AG04450 (cell line): ENCODE measurements around the gene UMODL1. TPM values are rescaled to one million over a fixed set of nuclear protein-coding genes. Genes with fewer than 3 reads are reported as not detected.

Experiments used
- CTCF ChIA-PET: fragments of 300-600, 350-600 bp; formaldehyde crosslinking; extraction: SDS; loops from one replicate; lab custom pipeline; 2022; ENCODE audit warnings: antibody characterized with exemption, inconsistent platforms; lab: Charles Lee
- POLR2A ChIA-PET: fragments of 350-600 bp; formaldehyde crosslinking; extraction: SDS; loops from one replicate; lab custom pipeline; 2021; ENCODE audit warnings: antibody characterized with exemption, inconsistent platforms; lab: Yijun Ruan, JAX
- DNase-seq: peaks from one replicate; pipeline ENCODE4 v3.0.0-alpha.2; 2011; ENCODE audit warnings: low read depth, low spot score
- H3K27ac ChIP-seq: one replicate; pipeline ENCODE4 v1.5.1; 2012; ENCODE audit warnings: low read depth, low read length, control low read depth
- H3K27me3 ChIP-seq: one replicate; pipeline ENCODE4 v1.6.0; 2012; ENCODE audit warnings: low read length; ENCODE audit not compliant: control insufficient read depth, insufficient read depth
- H3K4me3 ChIP-seq: 2 replicates; pipeline ENCODE4 v1.5.1; 2011; ENCODE audit warnings: mild to moderate bottlenecking, low read depth, low read length, control low read depth
- H3K9me3 ChIP-seq: 2 replicates; pipeline ENCODE4 v1.5.1; 2012; ENCODE audit warnings: low read length; ENCODE audit not compliant: control insufficient read depth, insufficient read depth
- polyA plus RNA-seq: library from polyadenylated mRNA; depleted of rRNA; stranded (reverse); fragments of >200 nt; gene quantifications from 2 replicates; pipeline ENCODE4 v1.2.3, GENCODE V29; 2011
- TF ChIP-seq, protein P1 (sequence below): IDR thresholded peaks from 2 replicates; pipeline ENCODE4 v1.5.1; 2011; ENCODE audit warnings: low read depth, low read length, control low read depth, inconsistent platforms

UMODL1 gene
- polyA plus RNA-seq, 1 experiment, result 0.09 TPM

DNA sequence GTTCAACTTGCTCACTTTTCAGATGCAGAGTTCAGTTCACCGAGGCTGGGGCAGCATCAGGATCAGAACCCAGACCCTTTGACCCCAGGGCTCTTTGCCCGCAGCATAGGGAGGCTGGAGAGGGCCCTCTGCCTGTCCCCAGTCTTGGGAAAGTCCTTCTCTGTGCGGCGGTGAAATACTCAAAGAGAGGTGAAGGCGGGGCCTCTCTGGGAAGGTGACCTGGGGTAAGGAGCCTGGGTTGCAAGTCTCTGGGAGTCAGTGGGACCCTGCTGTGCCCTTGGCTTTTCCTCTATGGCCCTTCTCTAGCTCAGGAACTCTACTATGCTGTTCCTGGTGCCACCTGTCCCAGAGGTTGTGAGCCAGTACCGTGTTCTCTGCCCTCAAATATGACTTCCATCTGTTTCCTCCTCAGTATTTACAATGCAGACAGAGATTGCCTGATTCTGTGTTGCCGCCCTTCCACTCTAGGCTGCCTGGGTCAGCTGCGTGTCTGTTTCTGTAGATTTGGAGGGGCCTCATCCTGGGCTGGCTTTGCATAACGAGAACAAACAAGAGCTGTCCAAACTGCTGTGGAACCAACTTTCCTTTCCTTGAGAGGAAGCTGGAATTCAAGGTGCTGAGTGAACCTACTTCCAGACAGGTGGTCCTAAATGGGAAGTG lies 42.2 kb upstream of the UMODL1 start:
- no peak for DNase-seq
- H3K27me3 ChIP-seq, result no peaks in the 10 kb centered on the region
- CTCF ChIA-PET, result no interaction called here
- no peak overlapping the region for H3K4me3 ChIP-seq
- no peaks in the 10 kb centered on the region; the same call in 1 of the 2 replicates for H3K9me3 ChIP-seq
- H3K27ac ChIP-seq, result no peak overlapping the region
- TF ChIP-seq, protein P1, sequence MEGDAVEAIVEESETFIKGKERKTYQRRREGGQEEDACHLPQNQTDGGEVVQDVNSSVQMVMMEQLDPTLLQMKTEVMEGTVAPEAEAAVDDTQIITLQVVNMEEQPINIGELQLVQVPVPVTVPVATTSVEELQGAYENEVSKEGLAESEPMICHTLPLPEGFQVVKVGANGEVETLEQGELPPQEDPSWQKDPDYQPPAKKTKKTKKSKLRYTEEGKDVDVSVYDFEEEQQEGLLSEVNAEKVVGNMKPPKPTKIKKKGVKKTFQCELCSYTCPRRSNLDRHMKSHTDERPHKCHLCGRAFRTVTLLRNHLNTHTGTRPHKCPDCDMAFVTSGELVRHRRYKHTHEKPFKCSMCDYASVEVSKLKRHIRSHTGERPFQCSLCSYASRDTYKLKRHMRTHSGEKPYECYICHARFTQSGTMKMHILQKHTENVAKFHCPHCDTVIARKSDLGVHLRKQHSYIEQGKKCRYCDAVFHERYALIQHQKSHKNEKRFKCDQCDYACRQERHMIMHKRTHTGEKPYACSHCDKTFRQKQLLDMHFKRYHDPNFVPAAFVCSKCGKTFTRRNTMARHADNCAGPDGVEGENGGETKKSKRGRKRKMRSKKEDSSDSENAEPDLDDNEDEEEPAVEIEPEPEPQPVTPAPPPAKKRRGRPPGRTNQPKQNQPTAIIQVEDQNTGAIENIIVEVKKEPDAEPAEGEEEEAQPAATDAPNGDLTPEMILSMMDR, result no peak
- POLR2A ChIA-PET, result no interaction called here

DNA sequence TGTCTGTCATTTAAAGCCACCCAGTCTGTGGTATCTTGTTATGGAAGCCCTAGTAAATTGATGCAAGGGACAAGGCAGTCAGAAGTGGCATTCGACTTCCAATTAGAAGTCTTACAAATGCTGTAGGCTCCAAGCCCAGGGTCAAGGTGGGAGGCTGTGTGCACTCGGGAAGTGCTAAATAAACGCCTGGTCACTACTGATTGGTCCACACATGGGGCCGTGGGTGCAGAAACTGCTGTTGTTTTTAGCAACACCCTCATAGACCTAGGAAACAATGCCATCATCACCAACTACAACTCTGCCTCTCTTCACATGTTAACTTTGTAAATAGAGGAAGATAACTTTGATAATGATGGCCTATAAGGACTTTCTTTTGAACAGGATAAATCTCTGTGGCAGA lies 40.8 kb upstream of the UMODL1 start:
- TF ChIP-seq, protein P1, result no peak
- POLR2A ChIA-PET, result no interaction called here
- CTCF ChIA-PET, result interaction anchor here (0.6 kb wide), 1 partner anchor 62 kb away, joined by 5 read pairs; no protein-coding TSS in a partner anchor
- Histone ChIP-seq H3K27me3 (no peaks in the 10 kb centered on the region), H3K27ac (no peak overlapping the region), H3K9me3 (no peaks in the 10 kb centered on the region), H3K4me3 (no peak overlapping the region)
- no peak for DNase-seq

DNA sequence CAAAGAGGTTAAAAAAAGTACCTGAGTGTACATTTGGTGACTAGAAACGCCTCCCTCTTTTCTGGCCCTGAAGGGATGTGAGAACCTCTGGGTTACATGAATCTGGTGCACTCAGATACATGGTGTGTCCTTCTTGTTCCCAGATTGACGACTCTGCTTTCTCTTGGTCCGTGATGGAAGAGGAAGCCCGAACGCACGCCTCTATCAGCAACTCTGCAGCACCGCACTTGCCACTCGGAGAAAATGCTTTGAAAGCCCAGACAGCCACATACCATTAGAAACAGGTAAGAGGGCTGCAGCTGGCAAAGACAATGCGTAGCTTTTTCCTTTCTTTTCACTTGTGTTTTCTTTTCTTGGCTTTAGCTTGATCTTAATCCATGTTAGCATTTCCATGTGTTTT lies 39.9 kb upstream of the UMODL1 start:
- Histone ChIP-seq H3K4me3 (no peak overlapping the region), H3K9me3 (peaks cover 2% of the 10 kb centered on the region; the same call in 1 of the 2 replicates), H3K27me3 (no peaks in the 10 kb centered on the region), H3K27ac (no peak overlapping the region)
- ChIA-PET CTCF (no interaction called here), POLR2A (interaction anchor here (0.8 kb wide), 1 partner anchor 9 kb away, joined by 4 read pairs; no protein-coding TSS in a partner anchor)
- DNase-seq, result no peak
- TF ChIP-seq, protein P1, result no peak

DNA sequence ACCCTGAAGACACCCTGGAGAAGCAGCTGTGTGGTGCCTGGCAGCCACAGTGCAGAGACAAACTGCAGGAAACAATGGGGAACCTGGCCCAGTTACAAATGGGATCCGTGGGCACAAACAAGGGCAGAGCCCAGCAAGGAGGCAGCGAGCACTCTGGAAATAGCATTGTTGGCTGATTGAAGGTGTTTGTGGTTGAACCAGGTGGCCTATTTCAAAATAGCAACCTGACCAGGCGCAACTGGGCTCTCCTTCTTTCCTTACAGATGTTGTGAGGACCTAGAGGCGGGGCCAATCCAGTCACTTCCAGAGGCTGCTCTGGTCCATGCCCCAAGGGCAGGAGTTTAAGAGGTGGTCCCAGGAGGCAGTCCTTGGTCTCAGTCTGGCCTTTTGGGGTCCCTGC lies 39.3 kb upstream of the UMODL1 start:
- TF ChIP-seq, protein P1, result no peak
- H3K9me3 ChIP-seq, result peaks cover 2% of the 10 kb centered on the region; the same call in 1 of the 2 replicates
- no peaks in the 10 kb centered on the region for H3K27me3 ChIP-seq
- ChIA-PET CTCF (no interaction called here), POLR2A (no interaction called here)
- no peak for DNase-seq
- no peak overlapping the region for H3K4me3 ChIP-seq
- no peak overlapping the region for H3K27ac ChIP-seq

DNA sequence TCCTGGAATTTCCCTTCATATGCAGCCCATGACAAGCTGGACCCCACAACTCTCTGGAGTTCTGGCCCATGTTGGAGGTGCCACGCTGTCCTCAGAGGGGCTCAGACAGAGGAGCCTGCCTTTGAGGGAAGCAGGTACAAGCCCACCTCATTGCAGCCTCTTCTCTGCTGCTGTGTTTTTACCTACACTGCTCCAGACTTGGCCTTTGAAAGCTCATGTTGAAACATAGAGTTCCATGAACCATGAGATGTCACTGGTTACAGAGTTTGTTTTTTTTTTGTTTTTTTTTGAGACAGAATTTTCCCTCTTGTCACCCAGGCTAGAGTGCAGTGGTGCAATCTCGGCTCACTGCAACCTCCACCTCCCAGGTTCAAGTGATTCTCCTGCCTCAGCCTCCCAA lies 38.9 kb upstream of the UMODL1 start:
- POLR2A ChIA-PET, result no interaction called here
- no peak overlapping the region for H3K4me3 ChIP-seq
- H3K27ac ChIP-seq, result no peak overlapping the region
- no peak for DNase-seq
- CTCF ChIA-PET, result no interaction called here
- peaks cover 2% of the 10 kb centered on the region; the same call in 1 of the 2 replicates for H3K9me3 ChIP-seq
- H3K27me3 ChIP-seq, result no peaks in the 10 kb centered on the region
- TF ChIP-seq, protein P1, result no peak
